ENCODE results near the gene ST7.
"Not testable (repeated sequence)": the region's sequence is repeated elsewhere in the genome, so short reads cannot be mapped to it uniquely, and the experiment has no call there.

- TF ChIP-seq CTCF (IDR thresholded peaks at IDR 0.05; ENCODE audit: low read depth, low read length); POLR2A (IDR thresholded peaks at IDR 0.05; ENCODE audit: extremely low read depth, insufficient read length): not testable (repeated sequence)
Measured at GRCh38 chr7:117030346-117030745, 77.0 kb downstream of the ST7 start.
